ENCODE results near the gene ZBTB49. TPM values are rescaled to one million over a fixed set of nuclear protein-coding genes. Genes with fewer than 3 reads are reported as not detected.
A peak's percentile ranks its signal among the peaks of the same experiment; 100 is the strongest.

ZBTB49 gene
- total and polyA plus RNA-seq, 2 of the 4 experiments (the other 2 are of a cell fraction) = 3.2 to 4.8 TPM

DNA sequence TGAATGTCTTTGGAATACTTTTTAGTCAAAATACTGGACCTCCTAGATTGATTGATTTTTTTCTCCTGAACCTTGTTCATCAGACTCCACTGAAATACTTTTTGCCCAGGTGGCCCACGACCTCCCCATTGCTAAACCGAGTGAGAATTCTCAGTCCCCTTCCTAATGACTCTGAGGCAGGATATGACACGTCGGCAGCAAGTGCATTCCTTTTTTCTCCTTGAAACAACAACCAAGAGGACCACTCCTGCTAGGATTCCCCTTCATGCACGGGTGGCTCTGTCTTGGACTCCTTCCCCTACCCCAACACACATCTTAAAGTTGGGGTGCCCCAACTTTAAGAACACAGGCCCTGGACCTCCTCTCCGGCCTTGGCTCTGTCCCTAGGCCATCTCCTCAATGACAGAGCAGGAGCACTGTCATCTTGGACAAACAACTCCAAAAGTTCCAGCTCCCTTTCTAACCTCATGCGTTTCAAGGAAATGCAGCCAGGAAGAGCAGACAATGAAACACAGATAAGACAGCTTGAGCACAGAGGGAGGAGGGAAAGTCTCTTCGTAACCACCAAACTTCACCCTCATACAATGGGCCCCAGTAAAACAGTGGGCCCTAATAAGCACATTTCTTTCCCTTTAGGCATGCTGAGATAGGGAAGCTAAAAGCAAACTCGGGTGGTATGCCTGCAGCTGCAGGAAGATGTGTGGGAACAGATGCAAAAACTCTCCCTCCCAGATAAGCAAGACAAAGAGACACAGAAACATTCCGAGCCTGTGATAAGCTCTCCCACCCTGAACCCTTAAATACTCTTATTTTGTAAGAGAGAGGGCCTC lies 33.9 kb downstream of the ZBTB49 start:
- H2BK20ac ChIP-seq (ENCODE audit: low read depth, low read length) = no peak overlapping the region
- in situ Hi-C loops (cut with MboI; ENCODE audit: low sequenced_read_pairs) = no loop called here
- H3K4me2 ChIP-seq (ENCODE audit: low read depth, low read length) = no peak overlapping the region; the same call in 1 of the 2 replicates
- H3K4me3 ChIP-seq (ENCODE audit: insufficient read depth, low read depth, low read length) = no peak overlapping the region
- dilution Hi-C loops (cut with HindIII; ENCODE audit: low sequenced_read_pairs, unreplicated experiment) = no loop called here
- no TSS peak for BruUV-seq (replicated peaks)
- H3K9me3 ChIP-seq (ENCODE audit: control insufficient read depth, insufficient read depth, low read length) = no peaks in the 10 kb centered on the region
- no peaks in the 10 kb centered on the region for H3K79me1 ChIP-seq (ENCODE audit: low read depth in 1 of 2, low read length in 2 of 2)
- no peak overlapping the region for H4K91ac ChIP-seq (ENCODE audit: insufficient read depth, low read depth, low read length)
- TF ChIP-seq, protein P1, sequence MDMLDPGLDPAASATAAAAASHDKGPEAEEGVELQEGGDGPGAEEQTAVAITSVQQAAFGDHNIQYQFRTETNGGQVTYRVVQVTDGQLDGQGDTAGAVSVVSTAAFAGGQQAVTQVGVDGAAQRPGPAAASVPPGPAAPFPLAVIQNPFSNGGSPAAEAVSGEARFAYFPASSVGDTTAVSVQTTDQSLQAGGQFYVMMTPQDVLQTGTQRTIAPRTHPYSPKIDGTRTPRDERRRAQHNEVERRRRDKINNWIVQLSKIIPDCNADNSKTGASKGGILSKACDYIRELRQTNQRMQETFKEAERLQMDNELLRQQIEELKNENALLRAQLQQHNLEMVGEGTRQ (IDR thresholded peaks at IDR 0.05; ENCODE audit: low read depth, low read length) = no peak
- TF ChIP-seq POLR2A (IDR thresholded peaks at IDR 0.05; ENCODE audit: low read depth, low read length) (no peak), CHD1 (IDR thresholded peaks at IDR 0.05; ENCODE audit: low read depth, low read length) (no peak), BHLHE40 (IDR thresholded peaks at IDR 0.05; ENCODE audit: low read depth, low read length) (no peak), CEBPB (IDR thresholded peaks at IDR 0.05; ENCODE audit: low read depth, low read length) (no peak), MAFK (IDR thresholded peaks at IDR 0.05; ENCODE audit: low read depth, low read length) (no peak), RCOR1 (IDR thresholded peaks at IDR 0.05; ENCODE audit: insufficient replicate concordance, low read length) (no peak), NFE2L2 (IDR thresholded peaks at IDR 0.05; ENCODE audit: low read depth, low read length) (no peak), RFX5 (IDR thresholded peaks at IDR 0.05; ENCODE audit: low read depth, low read length) (no peak), RAD21 (IDR thresholded peaks at IDR 0.05; ENCODE audit: low read length) (no peak), MXI1 (IDR thresholded peaks at IDR 0.05; ENCODE audit: borderline replicate concordance, low read depth, low read length) (no peak), SMC3 (IDR thresholded peaks at IDR 0.05; ENCODE audit: low read depth, low read length) (no peak)
- TF ChIP-seq, protein P2, sequence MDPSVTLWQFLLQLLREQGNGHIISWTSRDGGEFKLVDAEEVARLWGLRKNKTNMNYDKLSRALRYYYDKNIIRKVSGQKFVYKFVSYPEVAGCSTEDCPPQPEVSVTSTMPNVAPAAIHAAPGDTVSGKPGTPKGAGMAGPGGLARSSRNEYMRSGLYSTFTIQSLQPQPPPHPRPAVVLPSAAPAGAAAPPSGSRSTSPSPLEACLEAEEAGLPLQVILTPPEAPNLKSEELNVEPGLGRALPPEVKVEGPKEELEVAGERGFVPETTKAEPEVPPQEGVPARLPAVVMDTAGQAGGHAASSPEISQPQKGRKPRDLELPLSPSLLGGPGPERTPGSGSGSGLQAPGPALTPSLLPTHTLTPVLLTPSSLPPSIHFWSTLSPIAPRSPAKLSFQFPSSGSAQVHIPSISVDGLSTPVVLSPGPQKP (IDR thresholded peaks at IDR 0.05; ENCODE audit: borderline replicate concordance, low read depth, low read length) = no peak
- TF ChIP-seq, protein P3, sequence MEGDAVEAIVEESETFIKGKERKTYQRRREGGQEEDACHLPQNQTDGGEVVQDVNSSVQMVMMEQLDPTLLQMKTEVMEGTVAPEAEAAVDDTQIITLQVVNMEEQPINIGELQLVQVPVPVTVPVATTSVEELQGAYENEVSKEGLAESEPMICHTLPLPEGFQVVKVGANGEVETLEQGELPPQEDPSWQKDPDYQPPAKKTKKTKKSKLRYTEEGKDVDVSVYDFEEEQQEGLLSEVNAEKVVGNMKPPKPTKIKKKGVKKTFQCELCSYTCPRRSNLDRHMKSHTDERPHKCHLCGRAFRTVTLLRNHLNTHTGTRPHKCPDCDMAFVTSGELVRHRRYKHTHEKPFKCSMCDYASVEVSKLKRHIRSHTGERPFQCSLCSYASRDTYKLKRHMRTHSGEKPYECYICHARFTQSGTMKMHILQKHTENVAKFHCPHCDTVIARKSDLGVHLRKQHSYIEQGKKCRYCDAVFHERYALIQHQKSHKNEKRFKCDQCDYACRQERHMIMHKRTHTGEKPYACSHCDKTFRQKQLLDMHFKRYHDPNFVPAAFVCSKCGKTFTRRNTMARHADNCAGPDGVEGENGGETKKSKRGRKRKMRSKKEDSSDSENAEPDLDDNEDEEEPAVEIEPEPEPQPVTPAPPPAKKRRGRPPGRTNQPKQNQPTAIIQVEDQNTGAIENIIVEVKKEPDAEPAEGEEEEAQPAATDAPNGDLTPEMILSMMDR (conservative IDR thresholded peaks at IDR 0.05; ENCODE audit: low read depth, low read length) = no peak
- no peaks in the 10 kb centered on the region for H4K20me1 ChIP-seq (ENCODE audit: insufficient read depth, low read length)
- H4K8ac ChIP-seq (ENCODE audit: low read depth in 2 of 2, low read length in 2 of 2) = no peak overlapping the region
- H2AK5ac ChIP-seq (ENCODE audit: low read depth, low read length) = 0 out of 2 replicates have a peak overlapping the region, but pooled peaks have one; percentile 58
- H3K14ac ChIP-seq (replicated peaks; ENCODE audit: low read depth, low read length) = peak overlapping the region; percentile 72
- intact Hi-C loops (cut with micrococcal nuclease) = no loop called here
- no peak overlapping the region for H2BK120ac ChIP-seq (ENCODE audit: low read depth, low read length)
- no peaks in the 10 kb centered on the region for H3K27me3 ChIP-seq (ENCODE audit: control insufficient read depth, insufficient read depth, low read length)
- peak overlapping the region; percentile 23 for H2AK9ac ChIP-seq (replicated peaks; ENCODE audit: low read depth, low read length, poor library complexity)
- DNase-seq (peak; percentile 36), ATAC-seq (ENCODE audit: low read depth) (peak; percentile 42)
- no peak overlapping the region for H2BK5ac ChIP-seq (ENCODE audit: low read depth, low read length, poor library complexity, severe bottlenecking)
- H3K4ac ChIP-seq (ENCODE audit: low read depth, low read length) = no peak overlapping the region; the same call in 1 of the 2 replicates
- ChIA-PET CTCF (interaction anchor here (1.2 kb wide), 1 partner anchor 64 kb away, joined by 4 read pairs; no protein-coding TSS in a partner anchor), POLR2A (ENCODE audit: unreplicated experiment) (interaction anchor here (0.6 kb wide), 1 partner anchor 7 kb away, joined by 7 read pairs; no protein-coding TSS in a partner anchor)
- peaks cover 14% of the 10 kb centered on the region; the same call in 1 of the 2 replicates for H3K9me1 ChIP-seq (ENCODE audit: insufficient read depth, low read length)
- peaks cover 5% of the 10 kb centered on the region; the same call in 1 of the 2 replicates for H3K4me1 ChIP-seq (ENCODE audit: control insufficient read depth, insufficient read depth, low read length)
- no peak overlapping the region for H3K9ac ChIP-seq (ENCODE audit: low read depth, low read length)
- H3K27ac ChIP-seq (ENCODE audit: insufficient read depth, low read length) = no peak overlapping the region
- H3K56ac ChIP-seq (ENCODE audit: extremely low read depth, insufficient read depth, low read length) = no peak overlapping the region
- H3K36me3 ChIP-seq (ENCODE audit: control insufficient read depth, insufficient read depth, low read length) = peaks cover 24% of the 10 kb centered on the region
- no peak overlapping the region for H2AFZ ChIP-seq (replicated peaks; ENCODE audit: low read length, poor library complexity)
- no peak overlapping the region for H2BK15ac ChIP-seq (ENCODE audit: low read depth, low read length)
- H3K23ac ChIP-seq (ENCODE audit: low read depth, low read length) = no peak overlapping the region
- no peak overlapping the region for H3K18ac ChIP-seq (ENCODE audit: low read depth, low read length)
- H4K5ac ChIP-seq (ENCODE audit: low read depth, low read length) = no peak overlapping the region
- WGBS, 2 experiments (ENCODE audit: extremely low coverage in 2 of 2, insufficient read length in 1 of 2) = 65% methylated on average over 6 of the region's 10 CpGs; no CpG with 5 or more reads in 1 of the 2 experiments

All from IMR-90 (cell line).